Measurements from ENCODE around the gene GYPA.
"Not testable (repeated sequence)": the region's sequence is repeated elsewhere in the genome, so short reads cannot be mapped to it uniquely, and the experiment has no call there.

The GYPA gene

GRCh38 chr4:144129336-144129875 is 11.1 kb downstream of the GYPA start:
- DNase-seq (ENCODE audit: low read depth in 2 of 2) = not testable (repeated sequence)

GRCh38 chr4:144128709-144129320 is 11.7 kb downstream of the GYPA start:
- DNase-seq (ENCODE audit: low read depth in 2 of 2) = not testable (repeated sequence)

GRCh38 chr4:144125109-144125508 is 15.4 kb downstream of the GYPA start:
- not testable (repeated sequence) for DNase-seq (ENCODE audit: low read depth in 2 of 2)

- not testable (repeated sequence) for DNase-seq (ENCODE audit: low read depth in 2 of 2)
Observed at GRCh38 chr4:144123982-144124635, 16.4 kb downstream of the GYPA start.

GRCh38 chr4:144123269-144123668 is 17.2 kb downstream of the GYPA start:
- not testable (repeated sequence) for DNase-seq (ENCODE audit: low read depth in 2 of 2)

- not testable (repeated sequence) for DNase-seq (ENCODE audit: low read depth in 2 of 2)
Observed at GRCh38 chr4:144119752-144120151, 20.8 kb downstream of the GYPA start.

- no peak for DNase-seq (ENCODE audit: low read depth in 2 of 2)
Observed at GRCh38 chr4:144115519-144115918, 25.0 kb downstream of the GYPA start.

- no peak for DNase-seq (ENCODE audit: low read depth in 2 of 2)
Observed at GRCh38 chr4:144113546-144113945, 27.0 kb downstream of the GYPA start.

- no peak for DNase-seq (ENCODE audit: low read depth in 2 of 2)
Observed at GRCh38 chr4:144104509-144105130, 35.9 kb downstream of the GYPA start.

GRCh38 chr4:144097776-144098175 is 42.7 kb downstream of the GYPA start:
- not testable (repeated sequence) for DNase-seq (ENCODE audit: low read depth in 2 of 2)

- DNase-seq (ENCODE audit: low read depth in 2 of 2) = not testable (repeated sequence)
Observed at GRCh38 chr4:144093995-144094394, 46.5 kb downstream of the GYPA start.

GRCh38 chr4:144091181-144091580 is 49.3 kb downstream of the GYPA start:
- DNase-seq (ENCODE audit: low read depth in 2 of 2) = not testable (repeated sequence)

- DNase-seq (ENCODE audit: low read depth in 2 of 2) = no peak
Observed at GRCh38 chr4:144090744-144091143, 49.8 kb downstream of the GYPA start.

GRCh38 chr4:144082053-144082452 is 58.5 kb downstream of the GYPA start:
- DNase-seq (ENCODE audit: low read depth in 2 of 2) = not testable (repeated sequence)

GRCh38 chr4:144080135-144080534 is 60.4 kb downstream of the GYPA start:
- DNase-seq (ENCODE audit: low read depth in 2 of 2) = not testable (repeated sequence)

- DNase-seq (ENCODE audit: low read depth in 2 of 2) = not testable (repeated sequence)
Observed at GRCh38 chr4:144078746-144079145, 61.8 kb downstream of the GYPA start.

- not testable (repeated sequence) for DNase-seq (ENCODE audit: low read depth in 2 of 2)
Observed at GRCh38 chr4:144061556-144061955, 79.0 kb downstream of the GYPA start.

GRCh38 chr4:144060234-144060859 is 80.2 kb downstream of the GYPA start:
- not testable (repeated sequence) for DNase-seq (ENCODE audit: low read depth in 2 of 2)

Data from fibroblast of skin of left biceps (primary cell).